ENCODE results near the gene PPM1J.
A peak's percentile ranks its signal among the peaks of the same experiment; 100 is the strongest.

The PPM1J gene

DNA sequence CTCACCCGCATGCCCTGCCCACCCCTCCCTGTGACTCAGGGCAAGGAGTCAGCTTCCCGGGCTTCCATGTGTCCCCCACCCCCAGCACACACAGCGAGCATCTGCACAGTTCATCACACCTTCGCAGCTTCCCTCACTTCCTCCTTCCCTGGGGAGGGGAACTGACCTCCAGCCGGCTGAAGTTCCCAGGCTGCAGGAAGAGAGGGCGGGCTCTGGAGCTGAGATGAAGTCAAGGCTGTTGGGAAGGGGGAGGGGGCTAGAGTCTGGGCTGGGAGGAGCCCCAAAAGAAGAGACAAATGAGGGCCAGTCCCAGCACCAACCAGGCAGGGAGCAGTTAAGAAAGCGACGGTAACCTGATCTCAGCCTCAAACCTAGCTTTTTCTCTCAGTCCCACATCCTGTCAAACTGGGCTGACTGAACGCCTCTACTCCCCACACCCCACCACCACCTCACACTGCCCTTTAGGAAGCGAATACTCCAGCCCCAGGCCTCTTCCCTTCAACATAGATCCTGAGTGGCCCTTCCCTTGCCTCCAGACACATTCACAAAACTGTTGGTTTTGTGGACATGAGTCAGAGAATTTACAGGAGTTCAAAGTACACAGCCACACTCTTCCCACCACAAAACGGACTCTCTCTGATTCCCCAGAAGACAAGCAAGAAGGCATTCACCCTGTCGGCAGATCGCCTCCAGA lies 10.1 kb downstream of the PPM1J start:
- peak in 8 of 14 donors; percentile 65 to 89 (median 78) for DNase-seq

DNA sequence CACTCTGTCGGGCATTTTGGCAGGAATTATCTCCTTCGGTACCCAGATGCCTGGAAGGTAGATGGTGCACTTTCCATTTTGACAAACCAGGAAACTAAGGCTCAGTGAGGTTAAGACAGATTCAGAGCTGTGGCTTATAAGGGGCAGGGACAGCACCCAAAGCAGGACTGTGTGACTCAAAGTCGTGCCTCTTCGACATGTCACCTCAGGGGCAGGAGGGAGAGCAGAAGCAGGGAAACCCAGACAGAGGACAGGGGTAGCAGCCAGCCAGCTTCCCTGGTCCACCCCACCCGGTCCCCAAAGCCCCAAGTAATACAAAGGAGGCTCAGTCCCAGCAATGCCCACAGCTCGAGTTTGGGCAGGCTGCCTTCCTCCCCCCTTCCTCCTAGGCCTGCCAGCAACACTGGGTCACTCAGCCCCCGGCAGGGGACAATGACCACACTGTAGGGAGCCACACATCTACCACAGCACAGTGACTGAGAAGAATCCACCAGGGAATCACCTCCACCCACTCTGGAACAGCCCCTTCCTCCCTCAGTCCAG lies 10.7 kb downstream of the PPM1J start:
- DNase-seq = peak in 11 of 14 donors; percentile 12 to 88 (median 71)

DNA sequence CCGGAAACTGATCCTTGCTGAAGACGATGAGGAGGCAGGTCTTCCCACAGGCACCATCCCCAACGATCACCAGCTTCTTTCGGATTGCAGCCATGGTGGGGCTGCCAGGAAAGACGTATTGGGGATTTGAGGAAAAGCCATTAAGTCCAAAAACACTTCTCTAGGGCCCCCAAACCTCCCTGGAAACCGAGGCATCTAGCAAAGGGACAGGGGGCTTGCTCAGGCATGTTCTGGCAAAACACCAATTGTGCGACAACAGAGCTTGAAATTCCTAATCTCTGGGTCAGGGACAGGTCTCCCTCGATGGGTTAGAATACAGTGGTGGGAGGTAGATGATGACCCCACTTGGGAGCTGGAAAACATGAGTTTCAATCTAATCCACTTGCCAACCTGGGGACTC lies 11.4 kb downstream of the PPM1J start:
- no peak for DNase-seq

DNA sequence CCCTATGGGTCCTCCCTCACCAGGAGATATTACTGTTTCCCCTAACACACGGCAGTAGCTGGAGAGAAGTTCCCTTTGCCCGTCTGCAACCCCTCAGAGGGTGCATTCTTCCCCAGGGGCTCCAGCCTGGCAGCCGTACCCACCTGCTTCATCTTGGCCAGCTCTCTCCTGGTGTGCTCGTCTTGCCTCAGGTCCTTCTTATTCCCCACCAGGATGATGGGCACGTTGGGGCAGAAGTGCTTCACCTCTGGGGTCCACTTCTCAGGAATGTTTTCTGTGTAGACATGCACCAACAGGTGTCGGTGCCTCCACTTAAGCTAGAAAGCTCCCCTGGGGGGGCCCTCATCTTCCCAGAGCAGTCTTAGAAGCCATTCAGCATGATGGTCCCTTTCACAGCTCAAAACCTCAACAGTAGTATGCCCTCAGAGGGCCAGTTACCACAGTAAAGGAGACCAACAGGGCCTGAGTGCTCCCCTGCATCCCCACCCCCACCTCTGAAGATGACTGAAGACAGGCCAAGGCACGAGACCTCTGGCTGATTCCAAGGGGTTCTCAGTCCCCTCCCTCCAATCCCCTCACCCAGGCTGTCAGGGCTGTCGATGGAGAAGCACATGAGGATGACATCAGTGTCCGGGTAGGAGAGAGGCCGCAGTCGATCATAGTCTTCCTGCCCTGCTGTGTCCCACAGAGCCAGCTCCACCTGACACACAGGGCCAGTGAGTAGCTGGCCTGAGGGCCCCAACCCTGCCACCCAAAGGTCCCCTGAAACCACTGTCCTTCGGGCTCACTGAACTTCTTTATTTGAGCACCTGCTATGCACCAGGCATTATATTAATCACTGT lies 12.5 kb downstream of the PPM1J start:
- DNase-seq = peak in 1 of 14 donors; percentile 15

DNA sequence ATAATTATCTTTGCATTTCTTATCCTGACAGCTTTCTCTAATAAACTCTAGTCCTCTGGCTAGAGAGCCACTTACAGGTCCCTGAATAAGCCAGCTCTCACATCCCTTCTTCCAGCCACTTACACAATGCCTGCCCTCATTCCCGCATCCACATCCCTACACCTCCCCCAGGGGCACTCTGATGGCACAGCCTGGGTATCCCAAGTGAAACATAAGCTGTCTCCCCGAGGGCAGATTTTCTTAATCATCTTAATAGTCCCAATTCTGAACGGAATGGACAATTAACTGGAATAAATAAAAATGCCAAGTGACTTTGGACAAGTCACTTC lies 13.1 kb downstream of the PPM1J start:
- DNase-seq = no peak

DNA sequence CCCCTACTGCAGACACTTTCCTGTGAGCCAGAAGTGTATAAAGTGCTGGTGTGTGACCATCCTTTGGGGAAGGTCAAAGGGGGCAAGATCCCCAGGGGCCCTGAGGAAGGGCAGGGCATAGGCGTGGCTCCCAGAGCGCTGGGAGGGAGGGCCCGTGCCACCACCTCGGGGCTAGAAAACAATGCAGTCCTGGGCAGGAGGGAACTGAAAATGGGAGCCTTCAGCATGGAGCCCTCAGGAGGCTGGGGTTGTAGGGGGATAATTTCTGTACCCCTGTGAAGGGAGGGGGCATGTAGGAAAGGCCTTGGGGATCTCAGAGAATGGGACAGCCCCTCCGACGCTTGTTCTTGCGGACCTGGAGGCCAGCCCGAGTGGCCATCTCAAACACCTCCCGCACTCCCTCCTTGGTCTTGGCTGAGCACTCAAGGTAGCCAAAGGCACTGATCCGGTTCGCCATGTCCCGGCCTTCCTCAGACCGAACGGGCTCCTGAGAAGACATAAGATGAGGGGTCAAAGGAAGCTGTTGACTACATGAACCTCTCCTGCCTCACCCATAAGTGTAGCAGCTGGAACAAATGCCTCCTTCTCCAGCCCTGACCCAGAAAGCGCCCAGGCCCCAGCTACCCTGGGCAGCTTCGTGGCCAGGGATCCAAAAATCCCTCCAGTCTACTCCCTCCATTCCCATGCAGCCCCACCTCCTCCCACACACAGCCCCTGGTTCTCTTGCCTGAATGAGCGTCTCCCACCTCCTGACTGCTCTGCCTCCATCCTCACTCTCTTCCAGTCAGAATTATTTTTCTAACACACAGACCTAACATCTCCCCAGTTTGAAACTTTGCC lies 13.7 kb downstream of the PPM1J start:
- no peak for DNase-seq

DNA sequence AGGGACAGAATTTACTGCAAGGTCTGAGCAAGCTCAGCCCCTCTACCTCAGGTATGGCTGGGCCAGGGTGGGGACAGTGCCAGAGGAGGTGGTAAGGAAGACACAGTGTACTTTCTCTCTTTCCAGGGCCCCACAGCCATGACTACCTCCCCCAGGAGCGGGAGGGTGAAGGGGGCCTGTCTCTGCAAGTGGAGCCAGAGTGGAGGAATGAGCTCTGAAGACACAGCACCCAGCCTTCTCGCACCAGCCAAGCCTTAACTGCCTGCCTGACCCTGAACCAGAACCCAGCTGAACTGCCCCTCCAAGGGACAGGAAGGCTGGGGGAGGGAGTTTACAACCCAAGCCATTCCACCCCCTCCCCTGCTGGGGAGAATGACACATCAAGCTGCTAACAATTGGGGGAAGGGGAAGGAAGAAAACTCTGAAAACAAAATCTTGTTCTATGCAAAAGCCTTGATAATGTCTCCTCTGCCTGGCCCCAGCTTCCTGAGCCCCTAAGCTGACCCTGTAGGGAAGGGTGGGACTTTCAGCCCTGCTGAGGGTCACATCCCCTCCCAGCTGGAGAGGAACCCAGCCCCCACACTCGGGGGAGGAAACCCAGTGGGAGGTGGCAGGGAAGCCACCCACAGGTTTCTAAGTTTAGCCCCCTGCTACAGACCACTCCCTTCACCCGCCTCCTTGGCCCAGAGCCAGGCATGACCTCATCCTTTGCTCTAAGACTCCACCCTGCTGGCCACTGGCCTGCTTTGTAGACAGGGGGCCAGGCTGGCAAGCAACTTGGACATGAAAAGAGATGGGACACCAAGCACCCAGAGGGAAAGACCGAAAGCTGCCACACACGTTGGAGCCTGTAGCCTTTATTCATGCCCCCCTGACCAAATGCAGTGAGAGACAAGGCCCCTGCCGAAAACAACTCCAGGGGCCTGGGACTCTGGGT lies 14.6 kb downstream of the PPM1J start:
- DNase-seq = peak in 13 of 14 donors; percentile 28 to 91 (median 81)

DNA sequence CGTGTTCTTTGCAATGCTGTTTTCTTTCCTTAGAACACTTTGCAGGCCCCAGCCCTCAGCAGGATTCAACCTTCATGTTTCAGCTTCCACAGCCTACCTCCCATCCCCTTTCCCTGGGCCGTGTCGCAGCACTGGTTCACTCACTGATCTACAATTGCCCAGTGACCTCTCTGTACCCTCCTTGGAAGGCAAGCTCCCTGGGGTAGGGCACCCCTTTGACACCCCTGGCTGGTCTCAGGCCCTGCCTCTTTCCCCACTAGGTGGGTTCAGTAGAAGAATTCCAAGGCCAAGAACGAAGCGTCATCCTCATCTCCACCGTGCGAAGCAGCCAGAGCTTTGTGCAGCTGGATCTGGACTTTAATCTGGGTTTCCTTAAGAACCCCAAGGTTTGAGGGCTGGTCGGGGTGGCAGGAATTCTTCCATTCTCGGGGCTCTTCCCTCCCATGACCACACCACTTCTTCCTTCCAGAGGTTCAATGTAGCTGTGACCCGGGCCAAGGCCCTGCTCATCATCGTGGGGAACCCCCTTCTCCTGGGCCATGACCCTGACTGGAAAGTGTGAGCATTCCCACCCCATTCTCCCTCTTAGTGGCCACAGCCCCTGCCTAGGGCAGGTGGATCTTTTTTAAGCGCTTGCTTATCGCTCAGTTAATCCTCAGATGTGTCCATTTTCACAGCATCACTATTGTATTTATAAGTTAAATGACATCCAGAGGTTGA lies 15.5 kb downstream of the PPM1J start:
- DNase-seq = no peak

DNA sequence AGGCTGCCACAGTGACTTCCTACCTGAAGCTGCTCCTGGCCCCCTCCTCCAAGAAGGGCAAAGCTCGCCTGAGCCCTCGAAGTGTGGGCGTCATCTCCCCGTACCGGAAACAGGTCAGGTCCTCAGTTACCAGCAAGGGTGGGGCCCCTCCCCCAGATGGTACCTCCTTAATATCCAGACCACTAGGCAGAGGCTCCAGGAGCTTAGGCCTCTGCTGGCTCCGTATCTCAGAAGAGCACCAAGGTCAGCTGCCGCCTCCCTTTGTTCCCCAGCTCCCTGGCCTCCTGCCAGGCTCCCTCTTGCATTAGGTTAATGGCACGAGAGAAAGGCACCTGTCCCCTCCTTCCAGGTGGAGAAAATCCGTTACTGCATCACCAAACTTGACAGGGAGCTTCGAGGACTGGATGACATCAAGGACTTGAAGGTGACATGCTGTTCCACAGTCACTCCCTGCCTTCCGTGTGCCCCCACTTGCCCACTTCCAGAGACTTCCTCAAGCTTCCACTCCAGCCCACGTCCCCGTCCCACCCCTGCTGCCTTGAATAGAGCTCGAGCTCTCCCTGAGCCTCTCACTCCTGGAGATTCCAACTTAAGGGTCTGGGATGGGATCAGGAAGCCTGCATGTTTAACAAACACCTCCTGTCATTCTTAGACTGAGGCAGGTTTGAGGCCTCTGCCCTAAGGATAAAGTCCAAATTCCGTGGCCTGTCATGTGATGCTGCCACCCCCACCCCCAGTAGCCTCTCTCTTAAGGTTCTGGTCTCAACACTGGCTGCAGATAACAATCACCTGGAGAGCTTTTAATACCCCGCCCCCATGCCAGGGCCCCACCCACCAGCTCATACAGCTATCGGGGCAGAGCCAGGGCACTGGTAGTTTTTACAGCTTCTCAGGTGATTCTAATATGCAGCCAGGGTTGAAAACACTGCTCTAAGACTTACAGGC lies 16.5 kb downstream of the PPM1J start:
- no peak for DNase-seq

DNA sequence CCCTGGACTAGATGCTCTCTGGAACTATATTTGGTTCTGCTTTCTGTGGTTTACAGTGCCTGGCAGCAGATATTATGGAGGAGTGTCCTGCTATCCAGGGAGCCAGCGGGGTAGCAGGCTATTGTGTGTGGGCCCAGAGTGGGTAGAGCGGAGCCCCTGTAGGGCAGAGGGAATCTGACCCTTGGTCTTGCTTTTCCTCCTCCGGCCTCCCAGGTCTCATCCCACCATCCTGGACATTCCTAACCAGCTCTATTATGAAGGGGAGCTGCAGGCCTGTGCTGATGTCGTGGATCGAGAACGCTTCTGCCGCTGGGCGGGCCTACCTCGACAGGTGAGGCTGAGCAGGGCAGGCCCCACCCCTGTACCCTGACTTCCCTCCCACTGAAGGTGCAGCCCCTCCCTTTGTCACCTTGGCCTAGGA lies 17.3 kb downstream of the PPM1J start:
- DNase-seq = no peak

DNA sequence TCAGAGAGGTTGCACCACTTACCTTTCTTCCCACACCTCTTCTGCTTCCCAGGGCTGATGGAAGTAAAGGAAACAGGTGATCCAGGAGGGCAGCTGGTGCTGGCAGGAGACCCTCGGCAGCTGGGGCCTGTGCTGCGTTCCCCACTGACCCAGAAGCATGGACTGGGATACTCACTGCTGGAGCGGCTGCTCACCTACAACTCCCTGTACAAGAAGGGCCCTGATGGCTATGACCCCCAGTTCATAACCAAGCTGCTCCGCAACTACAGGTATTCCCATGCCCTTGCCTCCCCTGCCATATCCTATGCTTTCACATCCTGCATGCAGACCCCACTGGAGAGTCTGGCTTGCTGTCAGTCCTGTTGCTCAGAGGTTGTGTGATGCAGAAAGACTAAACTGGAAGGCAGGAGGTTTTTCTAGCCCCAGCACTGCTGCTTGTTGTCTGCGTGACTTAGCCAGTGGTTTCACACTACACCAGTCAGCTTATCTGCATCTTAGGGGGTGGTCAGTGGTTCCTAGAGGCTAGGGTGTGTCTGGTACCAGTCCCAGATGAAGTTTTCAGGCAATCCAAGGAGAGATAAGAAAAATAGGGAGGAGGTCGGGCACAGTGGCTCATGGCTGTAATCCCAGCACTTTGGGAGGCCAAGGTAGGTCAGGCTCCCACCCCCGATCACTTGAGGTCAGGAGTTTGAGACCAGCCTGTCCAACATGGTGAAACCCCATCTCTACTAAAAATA lies 18.4 kb downstream of the PPM1J start:
- DNase-seq = no peak

DNA sequence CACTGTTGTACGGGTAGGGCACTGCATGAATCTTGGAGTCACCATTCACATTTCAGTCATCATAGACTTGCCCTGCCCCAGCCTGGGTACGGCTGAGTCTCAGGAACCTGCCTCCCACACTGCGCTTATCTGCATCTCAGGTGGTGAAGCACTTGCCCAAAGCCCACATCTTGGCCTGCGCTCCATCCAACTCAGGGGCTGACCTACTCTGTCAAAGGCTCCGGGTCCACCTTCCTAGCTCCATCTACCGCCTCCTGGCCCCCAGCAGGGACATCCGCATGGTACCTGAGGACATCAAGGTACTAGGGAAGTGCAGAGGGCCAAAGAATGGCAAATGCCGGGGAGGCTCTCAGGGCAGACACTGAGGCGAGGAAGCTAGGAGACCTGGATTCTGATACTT lies 19.9 kb downstream of the PPM1J start:
- DNase-seq = no peak

DNA sequence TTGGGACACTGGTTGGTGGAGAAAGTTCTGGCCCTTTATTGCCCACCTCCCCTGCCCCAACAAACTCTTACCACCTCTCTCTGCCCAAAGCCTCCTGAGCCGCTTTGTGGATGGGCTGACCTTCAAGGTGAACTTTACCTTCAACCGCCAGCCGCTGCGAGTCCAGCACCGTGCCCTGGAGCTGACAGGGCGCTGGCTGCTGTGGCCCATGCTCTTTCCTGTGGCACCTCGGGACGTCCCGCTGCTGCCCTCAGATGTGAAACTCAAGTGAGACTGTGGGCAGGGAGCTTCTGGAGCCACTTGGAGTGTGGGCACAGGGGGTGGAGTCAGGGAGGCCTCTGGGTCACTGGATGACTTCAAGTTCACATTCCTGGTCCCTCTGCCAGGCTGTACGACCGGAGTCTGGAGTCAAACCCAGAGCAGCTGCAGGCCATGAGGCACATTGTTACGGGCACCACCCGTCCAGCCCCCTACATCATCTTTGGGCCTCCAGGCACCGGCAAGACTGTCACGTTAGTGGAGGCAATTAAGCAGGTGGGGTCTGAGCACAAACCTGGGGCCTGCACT lies 20.7 kb downstream of the PPM1J start:
- no peak for DNase-seq

DNA sequence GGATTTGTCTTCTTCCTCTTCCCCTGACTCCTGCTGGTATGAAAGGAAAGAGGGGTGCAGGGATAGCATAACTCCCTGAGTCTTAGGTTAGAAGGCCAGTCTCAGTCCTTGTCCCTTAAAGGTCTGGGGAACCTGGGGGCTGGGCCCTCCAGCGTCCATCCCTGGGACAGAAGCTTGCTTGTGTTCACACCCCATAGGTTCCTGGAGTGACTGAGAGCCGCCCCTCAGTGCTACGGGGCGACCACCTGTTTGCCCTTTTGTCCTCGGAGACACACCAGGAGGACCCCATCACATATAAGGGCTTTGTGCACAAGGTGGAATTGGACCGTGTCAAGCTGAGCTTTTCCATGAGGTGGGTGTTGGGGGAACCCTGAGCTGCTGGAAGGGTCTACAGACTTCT lies 21.3 kb downstream of the PPM1J start:
- no peak for DNase-seq

DNA sequence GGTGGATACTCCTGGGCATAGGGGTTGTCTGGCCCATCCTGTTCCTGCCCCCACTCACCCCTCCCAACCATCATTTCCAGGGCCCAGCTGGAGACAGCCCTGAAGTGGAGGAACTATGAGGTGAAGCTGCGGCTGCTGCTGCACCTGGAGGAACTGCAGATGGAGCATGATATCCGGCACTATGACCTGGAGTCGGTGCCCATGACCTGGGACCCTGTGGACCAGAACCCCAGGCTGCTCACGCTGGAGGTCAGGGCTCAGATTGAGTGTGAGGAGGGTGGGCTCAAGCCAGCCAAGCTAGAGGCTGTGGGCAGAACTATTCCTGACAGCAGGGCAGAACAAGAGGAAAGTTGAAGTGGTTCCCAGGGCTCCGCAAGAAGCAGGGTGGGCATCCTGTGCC lies 22.5 kb downstream of the PPM1J start:
- DNase-seq = no peak

DNA sequence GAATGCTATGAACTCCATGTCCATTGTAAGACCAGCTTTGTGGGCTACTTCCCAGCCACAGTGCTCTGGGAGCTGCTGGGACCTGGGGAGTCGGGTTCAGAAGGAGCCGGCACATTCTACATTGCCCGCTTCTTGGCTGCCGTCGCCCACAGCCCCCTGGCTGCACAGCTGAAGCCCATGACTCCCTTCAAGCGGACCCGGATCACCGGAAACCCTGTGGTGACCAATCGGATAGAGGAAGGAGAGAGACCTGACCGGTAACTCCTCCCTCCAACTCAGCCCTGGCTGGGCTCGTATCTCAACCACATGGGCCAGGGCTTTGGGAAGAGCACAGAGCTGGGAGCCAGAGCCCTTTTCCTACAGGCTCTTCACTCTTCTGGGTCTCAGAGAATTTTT lies 25.3 kb downstream of the PPM1J start:
- no peak for DNase-seq

DNA sequence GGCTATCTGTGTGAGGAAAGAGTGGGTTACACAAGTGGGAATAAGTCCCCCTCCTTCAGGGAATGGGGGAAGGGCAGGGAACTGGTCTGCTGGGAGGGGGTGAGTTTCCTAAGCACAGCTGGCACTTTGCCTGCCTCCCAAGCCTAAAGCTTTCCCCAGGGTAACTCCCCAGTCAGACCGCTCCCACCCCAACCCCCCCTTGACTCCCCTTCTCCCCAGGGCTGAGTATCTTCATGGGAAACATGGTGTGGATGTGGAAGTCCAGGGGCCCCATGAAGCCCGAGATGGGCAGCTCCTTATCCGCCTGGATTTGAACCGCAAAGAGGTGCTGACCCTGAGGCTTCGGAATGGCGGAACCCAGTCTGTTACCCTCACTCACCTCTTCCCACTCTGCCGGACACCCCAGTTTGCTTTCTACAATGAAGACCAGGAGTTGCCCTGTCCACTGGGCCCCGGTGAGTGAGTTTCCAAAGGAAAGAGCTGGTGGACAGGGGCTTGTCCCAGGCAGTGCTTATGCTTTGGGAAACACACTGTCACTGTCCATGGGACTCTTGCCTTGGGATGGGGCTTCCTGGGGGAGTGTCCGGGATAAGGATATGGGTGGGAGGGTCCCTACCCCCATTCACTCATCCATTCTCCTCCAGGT lies 25.8 kb downstream of the PPM1J start:
- no peak for DNase-seq

DNA sequence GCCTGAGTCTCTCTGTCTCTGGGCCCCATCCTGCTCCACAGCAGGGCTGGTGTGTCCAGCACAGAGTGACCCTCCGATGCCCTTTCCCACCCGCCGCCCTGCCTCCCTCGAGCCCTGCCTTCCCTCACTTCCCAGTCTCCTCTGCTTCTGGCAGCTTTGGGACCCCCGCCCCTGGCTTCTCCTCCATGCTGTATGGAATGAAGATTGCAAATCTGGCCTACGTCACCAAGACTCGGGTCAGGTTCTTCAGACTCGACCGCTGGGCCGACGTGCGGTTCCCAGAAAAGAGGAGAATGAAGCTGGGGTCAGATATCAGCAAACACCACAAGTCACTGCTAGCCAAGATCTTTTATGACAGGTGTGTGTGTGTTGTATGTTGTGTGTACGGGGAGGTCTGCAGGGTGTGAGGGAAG lies 26.3 kb downstream of the PPM1J start:
- DNase-seq = no peak

All from C1 segment of cervical spinal cord (tissue), 14 donors.